Activated CD4-positive, alpha-beta T cell treated with anti-CD3 and anti-CD28 coated beads, Interleukin-2, amount 50 U/mL, for 48 hours (primary cell): Measurements from ENCODE around the gene POLE2.
"Not testable (repeated sequence)": the region's sequence is repeated elsewhere in the genome, so short reads cannot be mapped to it uniquely, and the experiment has no call there.

Experiments used
- DNase-seq, 2 experiments: peaks; one replicate each; pipeline ENCODE4 v3.0.0-alpha.2; 2020

POLE2 gene

GRCh38 chr14:49659526-49660455, 28.2 kb downstream of the POLE2 start:
- DNase-seq: no peak

GRCh38 chr14:49657500-49657899, 30.5 kb downstream of the POLE2 start:
- DNase-seq: not testable (repeated sequence)

- no peak for DNase-seq
Observed at GRCh38 chr14:49654511-49654910, 33.5 kb downstream of the POLE2 start.

GRCh38 chr14:49653508-49653907, 34.5 kb downstream of the POLE2 start:
- no peak for DNase-seq

- no peak for DNase-seq
Observed at GRCh38 chr14:49642163-49642562, 45.9 kb downstream of the POLE2 start.

GRCh38 chr14:49641697-49642129, 46.3 kb downstream of the POLE2 start:
- DNase-seq: no peak

- no peak for DNase-seq
Observed at GRCh38 chr14:49640540-49641417, 47.2 kb downstream of the POLE2 start.

- no peak for DNase-seq
Observed at GRCh38 chr14:49637534-49638078, 50.4 kb downstream of the POLE2 start.

- no peak for DNase-seq
Observed at GRCh38 chr14:49636866-49637265, 51.1 kb downstream of the POLE2 start.

GRCh38 chr14:49634547-49635334, 53.3 kb downstream of the POLE2 start, which contains the start of gene DNAAF2:
DNAAF2 (minus strand) TSS chr14:49635244; CDS start chr14:49635149, 95 bp downstream.
- DNase-seq: peak; percentile 57 to 66

GRCh38 chr14:49633640-49634546, 54.1 kb downstream of the POLE2 start:
- peak; percentile 95 for DNase-seq

- no peak for DNase-seq
Observed at GRCh38 chr14:49623941-49624839, 63.8 kb downstream of the POLE2 start.

GRCh38 chr14:49623387-49623786, 64.6 kb downstream of the POLE2 start:
- DNase-seq: no peak

- DNase-seq: no peak
Observed at GRCh38 chr14:49622022-49622607, 65.9 kb downstream of the POLE2 start.

GRCh38 chr14:49621114-49621881, 66.7 kb downstream of the POLE2 start:
- peak; percentile 59 to 73 for DNase-seq

GRCh38 chr14:49620182-49621113, 67.6 kb downstream of the POLE2 start, which contains the start of the genes MGAT2 and RPL36AL:
MGAT2 (plus strand) TSS chr14:49620799; CDS start chr14:49621269, 470 bp downstream.
RPL36AL (minus strand) TSS chr14:49620626; CDS start chr14:49619104, 1,522 bp downstream.
- peak; percentile 94 to 97 for DNase-seq

- no peak for DNase-seq
Observed at GRCh38 chr14:49619730-49620129, 68.3 kb downstream of the POLE2 start.
